Adrenal gland (tissue), 5 donors: ENCODE data around the gene HMSD.

ENCODE experiments used
- CTCF ChIP-seq, 6 experiments: fragments of 450-650 bp in 4 of 6; fragments of 200-600 bp in 2 of 6; sonication (generic) in 1 of 6; IDR thresholded peaks; 1 replicate in 5 of 6; 2 replicates in 1 of 6; pipeline versions ENCODE4 v1.5.1 to v1.8.0; 2016 to 2021; ENCODE audit warnings: antibody characterized with exemption in 6 of 6, mild to moderate bottlenecking in 2 of 6, moderate library complexity in 1 of 6
- POLR2A ChIP-seq, 2 donors: fragments of 450-650 bp; IDR thresholded peaks; one replicate each; pipeline ENCODE4 v1.6.1; 2017; ENCODE audit warnings: antibody characterized with exemption in 2 of 2, mild to moderate bottlenecking in 2 of 2, moderate library complexity in 1 of 2
- donor health status: DM: no; HTN: no; CAD: no.

- TF ChIP-seq POLR2A (IDR thresholded peaks at IDR 0.05), result no peak
- TF ChIP-seq CTCF (IDR thresholded peaks at IDR 0.05), result no peak
These were observed 11.8 kb downstream of the HMSD start for GRCh38 chr18:63960891-63961290.
